Measurements from ENCODE around the gene TENM4.

DNA sequence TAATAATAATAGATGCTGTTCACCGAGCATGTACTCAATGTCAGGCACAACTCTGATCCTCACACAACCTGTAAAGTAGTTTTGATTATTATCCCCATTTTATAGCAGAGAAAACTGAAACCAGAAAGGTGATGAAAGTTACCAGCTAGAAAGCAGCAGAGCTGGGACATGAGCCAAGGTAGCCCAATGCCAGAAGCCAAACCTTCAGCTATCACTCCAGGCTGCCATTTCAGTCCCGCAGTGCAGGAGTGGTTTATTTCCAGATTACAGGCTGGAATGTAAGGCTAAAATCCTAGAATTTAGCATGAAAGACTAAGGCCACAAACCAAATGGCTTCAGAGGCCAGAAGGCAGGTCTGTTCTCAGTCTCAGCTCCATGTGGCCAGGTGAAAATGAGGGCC lies 108.8 kb downstream of the TENM4 start:
- TF ChIP-seq POLR2A (IDR thresholded peaks at IDR 0.05) (no peak), CTCF (IDR thresholded peaks at IDR 0.05 in 4 of 5, conservative IDR thresholded peaks at IDR 0.05 in 1 of 5) (no peak)

Data from gastrocnemius medialis (tissue), 4 donors.